HL-60 (cell line): Measurements from ENCODE around the gene TMEM156.

ENCODE experiments used
- DNase-seq, 2 experiments: peaks; one replicate each; pipeline ENCODE4 v3.0.0-alpha.2; 2010 to 2020; ENCODE audit warnings: low read depth in 1 of 2, low spot score in 1 of 2
- H3K27ac ChIP-seq: fragments of 250-450 bp; sonication (Bioruptor Pico); replicated peaks from 2 replicates; pipeline ENCODE4 v1.5.1; 2020; ENCODE audit warnings: mild to moderate bottlenecking, moderate library complexity
- H3K27me3 ChIP-seq: fragments of 250-450 bp; sonication (Bioruptor Pico); 2 replicates; pipeline ENCODE4 v1.5.1; 2021; ENCODE audit warnings: mild to moderate bottlenecking, moderate library complexity; ENCODE audit not compliant: insufficient read depth, poor library complexity, severe bottlenecking
- H3K4me3 ChIP-seq: replicated peaks from 2 replicates; pipeline ENCODE4 v1.5.1; 2011; ENCODE audit warnings: mild to moderate bottlenecking, control low read depth, low read length; ENCODE audit not compliant: insufficient read depth
- CTCF ChIP-seq: IDR thresholded peaks from one replicate; pipeline ENCODE4 v1.5.1; 2011; ENCODE audit warnings: low read length, control low read depth, inconsistent platforms; ENCODE audit not compliant: insufficient read depth
- GABPA ChIP-seq: IDR thresholded peaks from 2 replicates; pipeline ENCODE4 v1.6.1; 2012; ENCODE audit warnings: low read depth
- POLR2AphosphoS5 ChIP-seq: IDR thresholded peaks from 2 replicates; pipeline ENCODE4 v1.6.1; 2012; ENCODE audit warnings: low read depth
- REST ChIP-seq: IDR thresholded peaks from 2 replicates; pipeline ENCODE4 v1.6.1; 2012; ENCODE audit warnings: low read depth; ENCODE audit not compliant: insufficient replicate concordance
- SPI1 ChIP-seq: IDR thresholded peaks from 2 replicates; pipeline ENCODE4 v1.6.1; 2012; ENCODE audit warnings: low read depth, mild to moderate bottlenecking, borderline replicate concordance

The TMEM156 gene

GRCh38 chr4:39021631-39022030, 10.6 kb downstream of the TMEM156 start:
- no peak for DNase-seq
- H3K27ac ChIP-seq = no peak overlapping the region
- H3K4me3 ChIP-seq = no peak overlapping the region
- H3K27me3 ChIP-seq = no peaks in the 10 kb centered on the region
- TF ChIP-seq REST (no peak), GABPA (no peak), SPI1 (no peak), POLR2AphosphoS5 (no peak), CTCF (no peak)

- TF ChIP-seq REST (no peak), CTCF (no peak), POLR2AphosphoS5 (no peak), SPI1 (no peak), GABPA (no peak)
- H3K27me3 ChIP-seq = no peaks in the 10 kb centered on the region
- DNase-seq = no peak
- H3K27ac ChIP-seq = no peak overlapping the region
- no peak overlapping the region for H3K4me3 ChIP-seq
Observed at GRCh38 chr4:39020130-39020529, 12.1 kb downstream of the TMEM156 start.

- DNase-seq = no peak
- Histone ChIP-seq H3K4me3 (no peak overlapping the region), H3K27ac (no peak overlapping the region), H3K27me3 (no peaks in the 10 kb centered on the region)
- TF ChIP-seq GABPA (no peak), POLR2AphosphoS5 (no peak), REST (no peak), SPI1 (no peak), CTCF (no peak)
Observed at GRCh38 chr4:39014028-39014427, 18.2 kb downstream of the TMEM156 start.
